Measurements from ENCODE around the gene MSI2.

The MSI2 gene

DNA sequence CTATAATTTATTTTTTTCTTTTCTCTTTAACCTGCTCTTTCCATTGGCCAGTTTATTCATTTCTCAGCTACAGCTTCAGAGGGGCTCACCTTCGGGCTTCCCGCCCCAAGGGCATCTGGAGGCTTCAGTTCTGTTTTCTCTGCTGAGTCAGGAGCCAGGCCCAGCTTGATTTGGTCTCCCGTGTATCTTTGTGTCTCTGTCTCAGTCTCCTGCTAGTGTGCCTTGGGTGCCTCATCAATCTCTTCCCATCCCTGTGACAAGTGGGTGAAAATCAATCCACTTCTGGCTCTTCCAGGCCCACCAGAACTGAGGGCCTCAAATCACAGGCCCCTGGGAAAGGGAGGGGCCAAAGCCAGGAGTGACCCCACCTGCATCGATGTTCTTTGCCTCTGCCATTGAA, 416.6 kb downstream of the MSI2 start:
- H3K79me2 ChIP-seq (ENCODE audit: insufficient read depth, low read length): no peaks in the 10 kb centered on the region
- TF ChIP-seq, protein P1, sequence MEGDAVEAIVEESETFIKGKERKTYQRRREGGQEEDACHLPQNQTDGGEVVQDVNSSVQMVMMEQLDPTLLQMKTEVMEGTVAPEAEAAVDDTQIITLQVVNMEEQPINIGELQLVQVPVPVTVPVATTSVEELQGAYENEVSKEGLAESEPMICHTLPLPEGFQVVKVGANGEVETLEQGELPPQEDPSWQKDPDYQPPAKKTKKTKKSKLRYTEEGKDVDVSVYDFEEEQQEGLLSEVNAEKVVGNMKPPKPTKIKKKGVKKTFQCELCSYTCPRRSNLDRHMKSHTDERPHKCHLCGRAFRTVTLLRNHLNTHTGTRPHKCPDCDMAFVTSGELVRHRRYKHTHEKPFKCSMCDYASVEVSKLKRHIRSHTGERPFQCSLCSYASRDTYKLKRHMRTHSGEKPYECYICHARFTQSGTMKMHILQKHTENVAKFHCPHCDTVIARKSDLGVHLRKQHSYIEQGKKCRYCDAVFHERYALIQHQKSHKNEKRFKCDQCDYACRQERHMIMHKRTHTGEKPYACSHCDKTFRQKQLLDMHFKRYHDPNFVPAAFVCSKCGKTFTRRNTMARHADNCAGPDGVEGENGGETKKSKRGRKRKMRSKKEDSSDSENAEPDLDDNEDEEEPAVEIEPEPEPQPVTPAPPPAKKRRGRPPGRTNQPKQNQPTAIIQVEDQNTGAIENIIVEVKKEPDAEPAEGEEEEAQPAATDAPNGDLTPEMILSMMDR (IDR thresholded peaks at IDR 0.05; ENCODE audit: insufficient read depth, low read length, poor library complexity, severe bottlenecking): no peak
- TF ChIP-seq EZH2phosphoT487 (conservative IDR thresholded peaks at IDR 0.05; ENCODE audit: low read length): no peak

DNA sequence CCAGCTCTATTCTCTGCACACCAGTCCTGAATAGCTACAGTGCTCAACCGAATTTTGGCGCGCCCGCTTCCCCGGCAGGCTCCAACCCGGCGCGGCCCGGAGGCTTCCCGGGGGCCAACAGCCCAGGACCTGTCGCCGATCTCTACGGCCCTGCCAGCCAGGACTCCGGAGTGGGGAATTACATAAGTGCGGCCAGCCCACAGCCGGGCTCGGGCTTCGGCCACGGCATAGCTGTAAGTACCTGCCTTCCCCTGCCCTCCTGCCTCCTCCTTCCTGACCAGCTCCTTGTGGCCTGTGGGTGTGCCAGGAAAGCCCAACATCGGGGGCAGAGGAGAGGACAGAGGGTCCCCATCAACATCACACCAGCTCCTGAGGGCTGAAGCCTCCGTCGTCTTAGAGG, 418.6 kb downstream of the MSI2 start:
- Histone ChIP-seq H3K9ac (ENCODE audit: low read length) (no peak overlapping the region), H3F3A (ENCODE audit: insufficient read depth) (no peaks in the 10 kb centered on the region), H3K27ac (ENCODE audit: low read depth, low read length) (no peak overlapping the region), H3K4me2 (ENCODE audit: low read depth, low read length, poor library complexity, severe bottlenecking) (no peak overlapping the region), H3K27me3 (ENCODE audit: low read length) (no peaks in the 10 kb centered on the region), H3K4me3 (ENCODE audit: insufficient read depth, low read length, poor library complexity, severe bottlenecking) (no peak overlapping the region), H3K79me2 (ENCODE audit: insufficient read depth, low read length) (no peaks in the 10 kb centered on the region), H4K20me1 (ENCODE audit: low read depth, low read length) (no peaks in the 10 kb centered on the region), H2AFZ (ENCODE audit: low read depth, low read length, severe bottlenecking) (no peak overlapping the region), H3K9me2 (replicated peaks; ENCODE audit: insufficient read depth, low read length) (no peaks in the 10 kb centered on the region), H3K36me3 (ENCODE audit: low read length) (no peaks in the 10 kb centered on the region), H3K9me3 (ENCODE audit: insufficient read depth, low read length) (no peaks in the 10 kb centered on the region)
- TF ChIP-seq, protein P1 (IDR thresholded peaks at IDR 0.05; ENCODE audit: insufficient read depth, low read length, poor library complexity, severe bottlenecking): no peak
- no peak for TF ChIP-seq EZH2phosphoT487 (conservative IDR thresholded peaks at IDR 0.05; ENCODE audit: low read length)

More for the DNA sequence above, 416.6 kb downstream of the MSI2 start:
- Histone ChIP-seq H3F3A (ENCODE audit: insufficient read depth) (no peaks in the 10 kb centered on the region), H3K9ac (ENCODE audit: low read length) (no peak overlapping the region), H3K4me3 (ENCODE audit: insufficient read depth, low read length, poor library complexity, severe bottlenecking) (no peak overlapping the region), H2AFZ (ENCODE audit: low read depth, low read length, severe bottlenecking) (no peak overlapping the region), H4K20me1 (ENCODE audit: low read depth, low read length) (no peaks in the 10 kb centered on the region), H3K36me3 (ENCODE audit: low read length) (no peaks in the 10 kb centered on the region), H3K4me2 (ENCODE audit: low read depth, low read length, poor library complexity, severe bottlenecking) (no peak overlapping the region), H3K27ac (ENCODE audit: low read depth, low read length) (no peak overlapping the region), H3K9me3 (ENCODE audit: insufficient read depth, low read length) (no peaks in the 10 kb centered on the region), H3K27me3 (ENCODE audit: low read length) (no peaks in the 10 kb centered on the region), H3K9me2 (replicated peaks; ENCODE audit: insufficient read depth, low read length) (no peaks in the 10 kb centered on the region)

DNA sequence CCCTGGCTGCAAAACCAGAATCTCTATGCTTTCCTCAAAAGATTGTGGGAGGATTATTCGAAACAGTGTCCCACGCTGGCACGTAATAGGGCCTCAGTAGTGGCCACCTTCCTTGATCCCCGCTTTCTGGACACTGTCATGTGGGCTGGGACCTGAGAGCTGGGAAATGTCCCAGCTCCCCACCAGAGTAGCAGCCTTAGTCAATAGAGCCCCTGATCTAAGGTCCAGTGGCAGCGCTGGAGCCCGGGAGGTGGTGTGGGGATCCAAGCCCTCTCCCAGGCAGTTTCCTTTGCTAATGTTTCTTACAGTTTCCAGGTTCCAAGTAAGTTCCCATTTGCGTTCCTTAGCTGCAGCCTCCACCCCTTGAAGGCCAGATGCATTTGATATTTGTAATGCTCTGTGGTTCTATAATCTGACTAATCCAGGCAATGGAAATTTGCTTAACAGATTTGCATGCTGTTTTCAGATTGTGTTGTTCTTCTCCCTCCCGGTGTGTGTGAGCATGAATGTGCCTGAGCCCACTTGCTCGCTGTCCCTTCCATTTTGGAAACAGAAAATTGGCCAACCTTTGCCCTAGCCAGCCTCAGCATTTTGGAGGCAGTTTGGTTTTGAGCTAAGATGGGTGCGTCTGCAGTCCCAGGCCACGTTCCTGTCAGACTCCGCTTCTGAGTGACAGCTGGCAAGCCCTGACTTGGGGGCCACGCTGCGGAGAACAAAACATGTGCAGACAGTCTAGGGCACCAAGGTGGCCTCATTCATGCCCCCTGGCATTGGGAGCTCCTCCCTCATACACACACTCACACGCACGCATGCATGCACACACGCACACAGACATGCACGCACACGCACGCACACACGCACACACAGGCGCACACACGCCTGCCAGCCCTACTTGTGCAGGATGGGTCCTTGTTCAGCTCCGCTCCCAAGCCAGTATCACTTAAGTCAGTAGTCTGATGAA, 419.4 kb downstream of the MSI2 start:
- H3K27ac ChIP-seq (ENCODE audit: low read depth, low read length): no peak overlapping the region
- no peaks in the 10 kb centered on the region for H3K36me3 ChIP-seq (ENCODE audit: low read length)
- H4K20me1 ChIP-seq (ENCODE audit: low read depth, low read length): no peaks in the 10 kb centered on the region
- H3K27me3 ChIP-seq (ENCODE audit: low read length): no peaks in the 10 kb centered on the region
- no peaks in the 10 kb centered on the region for H3K9me2 ChIP-seq (replicated peaks; ENCODE audit: insufficient read depth, low read length)
- no peak overlapping the region for H3K4me2 ChIP-seq (ENCODE audit: low read depth, low read length, poor library complexity, severe bottlenecking)
- H3K4me3 ChIP-seq (ENCODE audit: insufficient read depth, low read length, poor library complexity, severe bottlenecking): no peak overlapping the region
- H3K9ac ChIP-seq (ENCODE audit: low read length): no peak overlapping the region
- no peaks in the 10 kb centered on the region for H3K79me2 ChIP-seq (ENCODE audit: insufficient read depth, low read length)
- H3F3A ChIP-seq (ENCODE audit: insufficient read depth): no peaks in the 10 kb centered on the region
- no peaks in the 10 kb centered on the region for H3K9me3 ChIP-seq (ENCODE audit: insufficient read depth, low read length)
- TF ChIP-seq, protein P1 (IDR thresholded peaks at IDR 0.05; ENCODE audit: insufficient read depth, low read length, poor library complexity, severe bottlenecking): no peak
- TF ChIP-seq EZH2phosphoT487 (conservative IDR thresholded peaks at IDR 0.05; ENCODE audit: low read length): no peak
- H2AFZ ChIP-seq (ENCODE audit: low read depth, low read length, severe bottlenecking): no peak overlapping the region

Measured in SU-DHL-6 (cell line).